ENCODE results near the gene C11orf21.

The C11orf21 gene

GRCh38 chr11:2258501-2259465, 42.9 kb downstream of the C11orf21 start:
- TF ChIP-seq CTCF (IDR thresholded peaks at IDR 0.05; ENCODE audit: insufficient read depth, low read length, poor library complexity, severe bottlenecking) (no peak), EZH2phosphoT487 (conservative IDR thresholded peaks at IDR 0.05; ENCODE audit: low read length) (no peak)
- no peaks in the 10 kb centered on the region for H3K9me2 ChIP-seq (replicated peaks; ENCODE audit: insufficient read depth, low read length)
- no peaks in the 10 kb centered on the region for H3K79me2 ChIP-seq (ENCODE audit: insufficient read depth, low read length)
- H3K27me3 ChIP-seq (ENCODE audit: low read length) = no peaks in the 10 kb centered on the region
- no peaks in the 10 kb centered on the region for H3F3A ChIP-seq (ENCODE audit: insufficient read depth)
- H3K9me3 ChIP-seq (ENCODE audit: insufficient read depth, low read length) = no peaks in the 10 kb centered on the region
- H3K27ac ChIP-seq (ENCODE audit: low read depth, low read length) = no peak overlapping the region
- no peak overlapping the region for H3K4me2 ChIP-seq (ENCODE audit: low read depth, low read length, poor library complexity, severe bottlenecking)
- no peak overlapping the region for H2AFZ ChIP-seq (ENCODE audit: low read depth, low read length, severe bottlenecking)
- H3K4me3 ChIP-seq (ENCODE audit: insufficient read depth, low read length, poor library complexity, severe bottlenecking) = no peak overlapping the region
- no peaks in the 10 kb centered on the region for H3K36me3 ChIP-seq (ENCODE audit: low read length)
- no peak overlapping the region for H3K9ac ChIP-seq (ENCODE audit: low read length)
- no peaks in the 10 kb centered on the region for H4K20me1 ChIP-seq (ENCODE audit: low read depth, low read length)

- no peaks in the 10 kb centered on the region for H3F3A ChIP-seq (ENCODE audit: insufficient read depth)
- H3K27ac ChIP-seq (ENCODE audit: low read depth, low read length) = no peak overlapping the region
- no peak overlapping the region for H3K9ac ChIP-seq (ENCODE audit: low read length)
- TF ChIP-seq EZH2phosphoT487 (conservative IDR thresholded peaks at IDR 0.05; ENCODE audit: low read length) = no peak
- TF ChIP-seq CTCF (IDR thresholded peaks at IDR 0.05; ENCODE audit: insufficient read depth, low read length, poor library complexity, severe bottlenecking) = no peak
- no peaks in the 10 kb centered on the region for H3K36me3 ChIP-seq (ENCODE audit: low read length)
- no peak overlapping the region for H3K4me2 ChIP-seq (ENCODE audit: low read depth, low read length, poor library complexity, severe bottlenecking)
- H3K27me3 ChIP-seq (ENCODE audit: low read length) = no peaks in the 10 kb centered on the region
- no peaks in the 10 kb centered on the region for H4K20me1 ChIP-seq (ENCODE audit: low read depth, low read length)
- no peaks in the 10 kb centered on the region for H3K9me3 ChIP-seq (ENCODE audit: insufficient read depth, low read length)
- H3K79me2 ChIP-seq (ENCODE audit: insufficient read depth, low read length) = no peaks in the 10 kb centered on the region
- H3K9me2 ChIP-seq (replicated peaks; ENCODE audit: insufficient read depth, low read length) = no peaks in the 10 kb centered on the region
- no peak overlapping the region for H2AFZ ChIP-seq (ENCODE audit: low read depth, low read length, severe bottlenecking)
- H3K4me3 ChIP-seq (ENCODE audit: insufficient read depth, low read length, poor library complexity, severe bottlenecking) = no peak overlapping the region
Measured at GRCh38 chr11:2256951-2257700, 44.6 kb downstream of the C11orf21 start.

- no peak overlapping the region for H2AFZ ChIP-seq (ENCODE audit: low read depth, low read length, severe bottlenecking)
Measured at GRCh38 chr11:2256293-2256913, 45.3 kb downstream of the C11orf21 start.

More at GRCh38 chr11:2256293-2256913, 45.3 kb downstream of the C11orf21 start:
- H3K9me2 ChIP-seq (replicated peaks; ENCODE audit: insufficient read depth, low read length) = no peaks in the 10 kb centered on the region
- H3K27me3 ChIP-seq (ENCODE audit: low read length) = no peaks in the 10 kb centered on the region
- H3K9me3 ChIP-seq (ENCODE audit: insufficient read depth, low read length) = no peaks in the 10 kb centered on the region
- no peaks in the 10 kb centered on the region for H3K36me3 ChIP-seq (ENCODE audit: low read length)
- no peak overlapping the region for H3K4me2 ChIP-seq (ENCODE audit: low read depth, low read length, poor library complexity, severe bottlenecking)
- no peak overlapping the region for H3K4me3 ChIP-seq (ENCODE audit: insufficient read depth, low read length, poor library complexity, severe bottlenecking)
- no peaks in the 10 kb centered on the region for H3K79me2 ChIP-seq (ENCODE audit: insufficient read depth, low read length)
- no peaks in the 10 kb centered on the region for H3F3A ChIP-seq (ENCODE audit: insufficient read depth)
- no peaks in the 10 kb centered on the region for H4K20me1 ChIP-seq (ENCODE audit: low read depth, low read length)
- H3K9ac ChIP-seq (ENCODE audit: low read length) = no peak overlapping the region
- TF ChIP-seq EZH2phosphoT487 (conservative IDR thresholded peaks at IDR 0.05; ENCODE audit: low read length) (no peak), CTCF (IDR thresholded peaks at IDR 0.05; ENCODE audit: insufficient read depth, low read length, poor library complexity, severe bottlenecking) (no peak)
- H3K27ac ChIP-seq (ENCODE audit: low read depth, low read length) = no peak overlapping the region
